Liver (tissue), 3 donors: ENCODE results near the gene F7.

Source experiments
- CTCF ChIP-seq: fragments of 150-350 bp; IDR thresholded peaks from 2 replicates; pipeline ENCODE4 v1.5.1; 2017; ENCODE audit warnings: improper control_type of control experiment, low read depth, low read length; ENCODE audit not compliant: missing input control
- FOXA1 ChIP-seq: IDR thresholded peaks from 2 replicates; pipeline ENCODE4 v1.6.1; 2016; ENCODE audit warnings: antibody characterized with exemption
- GABPA ChIP-seq, 2 donors: IDR thresholded peaks in 1 of 2; conservative IDR thresholded peaks in 1 of 2; 2 replicates each; pipeline ENCODE4 v1.6.1; 2016; ENCODE audit warnings: antibody characterized with exemption in 2 of 2, mild to moderate bottlenecking in 1 of 2, moderate library complexity in 1 of 2
- JUND ChIP-seq, 2 donors: IDR thresholded peaks; 2 replicates each; pipeline ENCODE4 v1.6.1; 2016; ENCODE audit warnings: antibody characterized with exemption in 2 of 2
- MAX ChIP-seq: IDR thresholded peaks from 2 replicates; pipeline ENCODE4 v1.6.1; 2016; ENCODE audit warnings: antibody characterized with exemption
- RAD21 ChIP-seq, 2 donors: IDR thresholded peaks; 2 replicates each; pipeline ENCODE4 v1.6.1; 2016; ENCODE audit warnings: antibody characterized with exemption in 2 of 2, mild to moderate bottlenecking in 2 of 2
- REST ChIP-seq: IDR thresholded peaks from 2 replicates; pipeline ENCODE4 v1.6.1; 2016; ENCODE audit warnings: antibody characterized with exemption, mild to moderate bottlenecking
- SP1 ChIP-seq: IDR thresholded peaks from 2 replicates; pipeline ENCODE4 v1.6.1; 2018; ENCODE audit warnings: antibody characterized with exemption, mild to moderate bottlenecking
- TAF1 ChIP-seq: conservative IDR thresholded peaks from 2 replicates; pipeline ENCODE4 v1.6.1; 2016; ENCODE audit warnings: antibody characterized with exemption, mild to moderate bottlenecking
- YY1 ChIP-seq: IDR thresholded peaks from 2 replicates; pipeline ENCODE4 v1.6.1; 2016; ENCODE audit warnings: antibody characterized with exemption, mild to moderate bottlenecking
- donor health status: healthy.
- donor health status: healthy.

- TF ChIP-seq YY1 (peak; percentile 95), MAX (no peak), JUND (IDR thresholded peaks at IDR 0.05) (no peak), CTCF (no peak), SP1 (no peak), RAD21 (IDR thresholded peaks at IDR 0.05) (no peak), REST (peak; percentile 84), FOXA1 (no peak), TAF1 (no peak), GABPA (IDR thresholded peaks at IDR 0.05 in 1 of 2, conservative IDR thresholded peaks at IDR 0.05 in 1 of 2) (no peak)
Observed at GRCh38 chr13:113153810-113154748, 48.5 kb downstream of the F7 start.
